NOMO-1 (cell line): ENCODE results near the gene PLAAT5.
"Not testable (repeated sequence)": the region's sequence is repeated elsewhere in the genome, so short reads cannot be mapped to it uniquely, and the experiment has no call there.

Experiments used
- DNase-seq, 2 experiments: peaks; one replicate each; lab custom pipeline; 2025; ENCODE audit not compliant: unreplicated experiment in 2 of 2; lab: John Stamatoyannopoulos, UW

Gene PLAAT5

DNA sequence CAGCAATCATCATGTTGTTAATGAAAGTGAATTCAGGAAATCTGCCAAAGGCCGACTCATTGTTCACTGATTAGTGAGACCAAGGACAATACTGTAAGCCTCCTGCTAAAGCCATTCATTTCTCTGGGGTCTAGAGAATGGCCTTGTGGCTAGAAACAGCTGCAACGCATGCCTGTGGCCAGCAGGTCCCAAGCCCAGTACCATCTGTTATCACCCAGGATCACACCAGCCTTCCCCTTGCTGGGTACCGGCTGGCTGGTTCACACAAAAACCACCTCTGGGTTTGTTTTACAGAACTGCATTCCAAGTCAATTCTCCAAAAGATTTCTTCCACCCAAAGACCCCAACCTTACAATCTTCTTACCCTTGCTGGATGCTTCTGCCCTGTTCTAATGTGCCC lies 1.1 kb downstream of the PLAAT5 start:
- no peak for DNase-seq

DNA sequence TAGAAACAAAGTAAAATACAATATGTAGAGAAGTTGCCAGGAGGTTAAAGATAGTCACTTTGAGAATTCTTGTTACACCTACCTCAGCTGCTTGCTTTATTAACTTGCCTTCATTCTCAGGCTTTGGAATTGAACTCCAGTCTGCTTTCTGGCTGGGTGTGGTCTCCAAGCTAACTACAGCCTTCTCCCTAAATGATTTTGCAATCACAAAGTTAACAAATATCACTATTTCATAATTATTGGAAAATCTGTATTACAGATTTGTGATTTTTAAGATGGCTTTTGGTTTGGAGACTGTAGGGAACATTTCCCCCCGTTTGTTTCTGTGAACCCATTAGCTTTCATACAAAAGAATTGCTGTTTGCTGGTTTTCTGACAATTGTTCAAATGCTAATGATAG lies 2.2 kb downstream of the PLAAT5 start:
- no peak for DNase-seq

DNA sequence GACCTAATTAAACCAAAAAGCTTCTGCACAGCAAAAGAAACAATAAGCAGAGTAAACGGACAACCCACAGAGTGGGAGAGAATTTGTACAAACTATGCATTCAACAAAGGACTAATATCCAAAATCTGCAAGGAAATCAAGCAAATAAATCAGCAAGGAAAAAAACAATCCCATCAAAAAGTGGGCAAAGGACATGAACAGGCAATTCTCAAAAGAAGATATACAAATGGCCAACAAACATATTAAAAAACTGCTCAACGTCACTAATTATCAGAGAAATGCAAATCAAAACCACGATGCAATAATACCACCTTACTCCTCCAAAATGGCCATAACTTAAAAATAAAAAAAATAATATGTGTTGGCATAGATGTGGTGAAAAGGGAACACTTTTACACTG lies 5.2 kb downstream of the PLAAT5 start:
- no peak for DNase-seq

DNA sequence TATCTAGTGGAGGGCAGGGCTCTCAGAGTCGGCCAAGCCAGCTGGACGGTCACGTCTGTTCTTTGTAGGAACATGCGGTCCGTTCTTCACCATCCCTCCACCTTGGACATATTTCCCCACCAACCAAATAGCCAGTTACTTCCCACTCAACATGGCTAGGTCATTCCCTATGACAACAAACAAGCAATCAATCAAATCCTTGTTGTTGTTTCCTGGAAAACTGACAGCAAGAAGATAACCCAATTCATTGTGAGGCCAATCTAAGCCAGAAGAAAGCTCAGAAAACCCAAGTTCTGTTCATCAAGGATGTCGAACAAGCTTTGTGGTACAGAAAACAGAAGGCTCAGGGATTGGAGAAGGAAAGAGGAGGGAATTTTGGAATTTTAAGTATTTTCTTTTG lies 10.9 kb downstream of the PLAAT5 start:
- DNase-seq: no peak

DNA sequence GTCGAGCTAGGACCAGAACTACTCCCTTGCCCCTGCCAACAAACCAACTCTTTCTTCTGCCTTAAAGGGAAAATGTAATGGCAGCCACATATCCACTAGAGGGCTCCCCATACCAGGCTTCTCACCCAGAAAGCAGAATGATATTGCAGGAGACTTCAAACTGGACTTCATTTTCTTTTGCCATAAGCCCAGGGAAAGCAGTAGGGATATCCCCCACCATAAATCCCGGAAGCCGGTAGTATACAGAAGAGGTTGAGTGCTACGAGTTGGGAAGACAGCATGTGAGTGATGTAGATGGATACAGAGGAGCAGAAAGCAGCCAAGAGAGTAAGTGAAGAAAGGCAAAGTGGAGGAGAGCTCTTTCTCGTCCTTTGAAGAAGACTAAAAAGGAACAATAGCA lies 12.1 kb downstream of the PLAAT5 start:
- peak; percentile 52 to 73 for DNase-seq

DNA sequence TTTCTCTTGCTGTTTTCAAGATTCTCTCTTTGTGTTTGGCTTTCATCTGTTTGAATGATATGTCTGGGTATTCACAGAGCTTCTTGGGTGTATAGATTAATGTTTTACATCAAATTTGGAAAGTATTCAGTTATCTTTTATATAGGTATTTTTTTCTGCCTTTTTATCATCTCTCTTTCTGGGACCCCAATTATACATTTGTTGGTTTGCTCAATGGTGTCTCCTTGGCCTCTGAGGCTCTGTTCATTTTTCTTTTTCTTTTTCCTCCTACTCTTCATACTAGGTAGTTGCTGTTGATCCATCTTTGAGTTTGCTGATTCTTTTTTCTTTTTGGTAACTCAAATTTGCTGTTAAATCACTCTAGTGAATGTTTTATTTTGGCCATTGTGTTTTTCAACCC lies 14.3 kb downstream of the PLAAT5 start:
- no peak for DNase-seq

DNA sequence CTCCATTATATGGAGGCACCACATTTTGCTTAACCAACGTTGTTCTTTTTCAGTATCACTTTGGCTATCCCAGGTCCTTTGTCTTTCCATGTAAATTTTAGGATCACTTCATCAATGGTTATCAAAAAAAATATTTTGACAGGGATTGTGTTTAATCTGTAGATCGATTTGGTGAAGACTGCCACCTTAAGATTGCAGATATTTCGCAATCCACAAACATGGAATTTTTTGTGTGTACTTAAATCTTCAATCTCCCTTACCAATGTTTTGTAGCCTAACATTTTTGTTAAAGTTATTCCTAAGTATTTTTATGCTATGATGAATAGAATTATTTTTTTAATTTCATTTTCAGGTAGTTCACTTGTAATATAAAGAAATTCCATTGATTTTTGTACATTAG lies 18.6 kb downstream of the PLAAT5 start:
- DNase-seq: no peak

DNA sequence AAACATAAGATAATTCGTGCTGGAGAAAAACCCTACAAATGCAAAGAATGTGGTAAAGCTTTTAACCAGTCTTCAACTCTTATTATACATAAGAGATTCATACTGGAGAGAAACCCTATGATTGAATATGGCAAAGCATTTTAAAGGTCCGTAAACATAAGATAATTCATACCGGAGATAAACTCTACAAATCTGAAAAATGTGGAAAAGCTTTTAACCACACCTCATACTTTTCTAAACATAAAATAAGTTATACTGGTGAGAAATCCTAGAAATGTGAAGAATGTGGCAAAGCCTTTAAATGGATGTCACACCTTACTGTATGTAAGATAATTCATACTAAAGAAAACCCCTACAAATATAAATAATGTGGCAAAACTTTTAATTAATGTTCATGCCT lies 20.7 kb downstream of the PLAAT5 start:
- DNase-seq: no peak

DNA sequence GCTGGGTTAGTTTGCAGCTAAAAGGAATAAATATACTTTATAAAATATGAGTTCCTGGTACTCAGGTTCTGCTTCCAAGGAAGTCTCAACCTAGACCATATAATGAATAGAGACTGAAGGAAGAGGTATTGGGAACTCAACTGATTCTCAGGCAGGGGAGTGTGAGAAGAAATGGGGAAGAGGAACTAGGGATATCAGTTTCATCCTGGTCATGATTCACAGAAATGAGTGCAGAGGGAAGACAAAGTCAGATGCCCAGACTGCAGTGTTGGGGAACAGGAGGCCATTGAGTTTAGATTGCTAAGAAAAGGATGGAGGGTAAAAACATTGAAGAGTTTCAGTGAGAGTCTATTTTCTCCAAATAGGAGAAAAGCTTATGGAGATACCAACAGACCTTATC lies 28.8 kb downstream of the PLAAT5 start:
- DNase-seq: peak; percentile 8 to 57

DNA sequence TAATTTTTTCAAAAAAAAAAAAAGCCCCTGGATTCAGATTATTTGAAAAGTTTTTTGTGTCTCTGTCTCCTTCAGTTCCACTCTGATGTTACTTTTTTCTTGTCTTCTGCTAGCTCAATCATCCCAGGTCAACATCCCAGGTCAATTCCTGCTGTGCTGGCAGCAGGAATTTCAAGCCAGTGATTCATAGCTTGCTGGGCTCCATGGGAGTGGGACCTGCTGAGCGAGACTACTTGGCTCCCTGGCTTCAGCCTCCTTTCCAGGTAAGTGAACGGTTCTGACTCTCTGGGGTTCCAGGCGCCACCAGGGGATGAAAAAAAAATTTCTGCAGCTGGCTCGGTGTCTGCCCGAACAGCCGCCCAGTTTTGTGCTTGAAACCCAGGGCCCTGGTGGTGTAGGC lies 31.4 kb downstream of the PLAAT5 start:
- no peak for DNase-seq

DNA sequence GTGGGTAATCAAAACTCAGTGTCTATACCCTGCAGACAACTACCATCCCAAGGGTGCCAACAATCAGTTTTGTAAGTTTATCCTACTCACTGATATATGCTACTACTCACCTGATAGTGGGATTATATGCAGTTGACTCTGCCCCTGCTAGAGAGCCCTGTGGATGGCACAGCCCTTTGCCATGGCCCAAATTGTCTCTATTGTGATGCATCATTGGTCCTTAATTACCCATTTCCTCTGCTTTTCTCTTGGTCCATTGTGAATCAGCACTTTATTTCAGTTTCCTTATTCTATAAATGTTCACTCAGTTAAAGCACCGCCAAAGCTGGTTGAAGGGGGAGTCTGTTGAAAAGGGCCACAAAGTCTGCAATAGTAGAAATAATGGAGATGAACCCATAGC lies 42.3 kb downstream of the PLAAT5 start:
- peak; percentile 51 to 78 for DNase-seq

DNA sequence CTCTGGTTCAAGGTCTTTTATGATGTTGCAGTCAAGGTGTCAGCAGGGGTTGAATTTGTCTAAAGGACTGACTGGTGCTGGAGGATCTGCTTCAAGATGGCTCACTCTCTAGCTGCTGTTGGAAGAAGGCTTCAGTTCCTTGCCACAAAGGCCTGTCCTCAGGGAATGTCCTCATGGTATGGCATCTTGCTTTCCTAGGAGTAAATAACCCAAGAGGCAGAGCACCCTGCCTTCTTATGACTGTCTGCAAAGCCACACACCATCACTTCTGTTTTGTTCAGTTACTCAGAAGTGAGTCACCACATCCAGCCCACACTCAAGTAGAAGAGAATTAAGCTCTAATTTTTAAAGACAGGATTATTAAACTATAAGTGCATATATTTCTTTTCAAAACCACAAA lies 45.2 kb downstream of the PLAAT5 start:
- DNase-seq: no peak

DNA sequence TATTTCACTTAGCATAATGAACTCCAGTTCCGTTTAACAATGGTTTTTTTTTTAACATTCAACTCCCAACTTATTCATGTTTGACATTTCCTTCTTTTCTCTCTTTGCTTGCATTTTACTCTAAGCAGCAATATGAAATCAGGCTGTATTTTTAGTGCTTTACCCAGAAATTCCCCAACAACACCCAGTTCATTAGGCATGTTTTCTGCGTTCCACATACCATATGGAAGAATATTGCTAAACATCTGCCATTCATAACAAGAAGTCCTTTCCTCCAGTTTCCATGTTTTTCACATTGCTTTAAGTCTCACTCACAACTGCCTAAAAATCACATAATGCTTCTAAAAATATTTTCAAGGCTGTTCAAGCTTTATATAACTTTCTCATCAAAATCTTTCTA lies 45.8 kb downstream of the PLAAT5 start:
- DNase-seq: no peak

DNA sequence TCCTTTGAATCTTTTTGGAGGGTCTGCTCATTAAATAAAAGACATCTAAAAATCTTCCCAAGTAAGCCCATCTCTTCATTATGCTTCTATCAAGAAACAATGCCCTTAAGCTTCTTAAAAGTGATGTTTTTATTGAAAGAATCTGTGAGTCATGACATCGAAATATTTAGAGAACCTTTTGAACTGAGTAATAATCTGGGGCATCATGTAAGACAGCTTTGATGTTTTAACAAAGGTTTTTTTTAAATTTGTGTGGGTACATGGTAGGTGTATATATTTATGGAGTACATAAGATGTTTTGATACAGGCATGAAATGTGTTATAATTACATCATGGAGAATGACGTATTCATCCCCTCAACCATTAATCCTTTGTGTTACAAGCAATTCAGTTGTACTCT lies 46.8 kb downstream of the PLAAT5 start:
- no peak for DNase-seq

DNA sequence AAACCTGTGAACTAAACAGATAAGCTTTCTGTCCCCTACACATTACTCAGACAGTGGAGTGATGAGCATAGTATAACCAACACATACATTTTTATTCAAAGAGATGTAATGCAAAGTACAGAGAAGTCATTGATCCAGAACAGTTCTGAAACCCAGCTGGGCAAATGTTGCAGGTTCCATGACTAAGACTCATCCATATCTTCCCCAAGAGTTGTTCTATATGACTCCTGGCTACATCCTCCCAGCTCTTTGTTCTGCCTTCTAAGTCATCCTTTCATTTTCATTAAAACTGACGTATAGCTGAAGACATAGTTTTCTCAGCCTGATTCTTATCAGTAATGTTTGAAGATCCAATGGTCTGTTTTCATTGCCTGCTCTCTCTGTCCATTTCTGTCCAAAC lies 47.3 kb downstream of the PLAAT5 start:
- DNase-seq: no peak

DNA sequence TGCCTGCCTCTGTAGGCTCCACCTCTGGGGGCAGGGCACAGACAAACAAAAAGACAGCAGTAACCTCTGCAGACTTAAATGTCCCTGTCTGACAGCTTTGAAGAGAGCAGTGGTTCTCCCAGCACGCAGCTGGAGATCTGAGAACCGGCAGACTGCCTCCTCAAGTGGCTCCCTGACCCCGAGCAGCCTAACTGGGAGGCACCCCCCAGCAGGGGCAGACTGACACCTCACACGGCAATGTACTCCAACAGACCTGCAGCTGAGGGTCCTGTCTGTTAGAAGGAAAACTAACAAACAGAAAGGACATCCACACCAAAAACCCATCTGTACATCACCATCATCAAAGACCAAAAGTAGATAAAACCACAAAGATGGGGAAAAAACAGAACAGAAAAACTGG lies 55.1 kb downstream of the PLAAT5 start:
- DNase-seq: not testable (repeated sequence)

DNA sequence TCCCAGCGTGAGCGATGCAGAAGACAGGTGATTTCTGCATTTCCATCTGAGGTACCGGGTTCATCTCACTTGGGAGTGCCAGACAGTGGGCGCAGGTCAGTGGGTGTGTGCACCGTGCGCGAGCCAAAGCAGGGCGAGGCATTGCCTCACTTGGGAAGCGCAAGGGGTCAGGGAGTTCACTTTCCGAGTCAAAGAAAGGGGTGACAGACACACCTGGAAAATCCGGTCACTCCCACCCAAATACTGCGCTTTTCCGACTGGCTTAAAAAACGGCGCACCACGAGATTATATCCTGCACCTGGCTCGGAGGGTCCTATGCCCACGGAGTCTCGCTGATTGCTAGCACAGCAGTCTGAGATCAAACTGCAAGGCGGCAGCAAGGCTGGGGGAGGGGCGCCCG lies 55.6 kb downstream of the PLAAT5 start:
- not testable (repeated sequence) for DNase-seq

DNA sequence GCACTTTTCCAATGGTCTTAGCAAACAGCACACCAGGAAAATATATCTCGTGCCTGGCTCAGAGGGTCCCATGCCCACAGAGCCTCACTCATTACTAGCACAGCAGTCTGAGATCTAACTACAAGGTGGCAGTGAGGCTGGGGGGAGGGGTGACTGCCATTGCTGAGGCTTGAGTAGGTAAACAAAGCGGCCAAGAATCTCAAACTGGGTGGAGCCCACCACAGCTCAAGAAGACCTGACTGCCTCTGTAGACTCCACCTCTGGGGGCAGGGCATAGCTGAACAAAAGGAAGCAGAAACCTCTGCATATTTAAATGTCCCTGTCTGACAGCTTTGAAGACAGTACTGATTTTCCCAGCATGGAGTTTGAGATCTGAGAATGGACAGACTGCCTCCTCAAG lies 60.2 kb downstream of the PLAAT5 start:
- not testable (repeated sequence) for DNase-seq

DNA sequence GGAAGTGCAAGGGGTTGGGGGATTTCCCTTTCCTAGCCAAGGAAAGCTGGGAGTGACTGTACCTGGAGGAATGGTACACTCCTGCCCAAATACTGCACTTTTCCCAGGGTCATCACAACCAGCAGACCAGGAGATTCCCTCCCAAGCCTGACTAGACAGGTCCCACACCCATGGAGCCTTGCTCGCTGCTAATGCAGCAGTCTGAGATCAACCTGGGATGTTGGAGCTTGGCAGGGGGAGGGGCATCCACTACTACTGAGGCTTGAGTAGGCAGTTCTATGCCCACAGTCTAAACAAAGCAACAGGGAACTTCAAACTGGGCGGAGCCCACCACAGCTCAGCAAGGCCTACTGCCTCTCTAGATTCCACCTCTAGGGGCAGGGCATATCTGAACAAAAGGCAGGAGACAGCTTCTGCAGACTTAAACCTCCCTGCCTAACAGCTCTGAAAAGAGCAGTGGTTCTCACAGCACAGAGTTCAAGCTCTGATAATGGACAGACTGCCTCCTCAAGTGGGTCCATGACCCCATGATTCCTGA lies 62.9 kb downstream of the PLAAT5 start:
- no peak for DNase-seq

DNA sequence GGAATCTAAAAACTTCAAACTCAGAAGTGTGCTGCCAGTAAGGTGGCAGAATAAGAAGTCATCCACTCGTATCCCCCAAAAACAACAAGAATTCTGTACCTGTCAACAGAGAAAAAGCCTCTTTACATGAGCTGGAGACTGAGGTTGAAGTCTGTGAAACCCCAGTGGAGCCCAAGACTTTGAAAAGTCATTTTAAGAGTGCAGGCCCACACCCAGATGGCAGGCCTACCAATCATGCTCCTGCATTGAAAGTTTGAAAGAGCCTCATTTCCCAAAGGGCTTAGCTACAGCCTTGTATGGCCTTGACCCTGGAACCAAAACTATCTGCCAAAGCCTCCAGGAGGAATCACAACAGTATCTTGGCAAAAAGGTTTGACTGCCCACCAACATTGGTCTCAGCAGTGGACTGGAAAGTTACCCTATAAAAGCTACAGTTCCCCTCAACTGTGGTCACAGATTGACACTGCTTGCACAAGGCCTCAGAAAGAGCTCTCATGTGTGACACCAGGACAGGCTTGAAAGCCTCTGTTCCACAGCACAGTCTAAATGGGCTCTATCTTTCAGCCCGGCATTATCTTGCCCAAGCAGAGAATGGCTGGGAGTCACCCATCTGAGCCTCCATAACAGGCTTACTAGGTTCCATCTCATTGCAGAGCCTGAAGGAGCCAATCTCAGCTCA lies 73.7 kb downstream of the PLAAT5 start:
- no peak for DNase-seq
